ENCODE results near the gene PCGF2. TPM values are rescaled to one million over a fixed set of nuclear protein-coding genes. Genes with fewer than 3 reads are reported as not detected.

Gene PCGF2
- total and polyA plus RNA-seq, 2 of the 8 experiments (the other 6 are each of a cell fraction or from before 2014, with no cell fraction given) = 42.1 to 93.3 TPM

- TF ChIP-seq KDM4A (IDR thresholded peaks at IDR 0.05; ENCODE audit: low read depth, low read length, severe bottlenecking) = peak; percentile 11
Measured at GRCh38 chr17:38705803-38706504, 42.2 kb downstream of the PCGF2 start (continued).
